ENCODE measurements around the gene ELANE.

GRCh38 chr19:901216-902092 is 49.4 kb downstream of the ELANE start:
- TF ChIP-seq POLR2A (IDR thresholded peaks at IDR 0.05; ENCODE audit: extremely low read depth, insufficient read length) (no peak), CTCF (IDR thresholded peaks at IDR 0.05; ENCODE audit: low read depth, low read length) (no peak), MAX (IDR thresholded peaks at IDR 0.05; ENCODE audit: low read depth, low read length) (no peak)

Data from NB4 (cell line).